HEK293T (cell line): ENCODE measurements around the gene SMARCB1.

Source experiments
- CTCF ChIA-PET: fragments of 350-600 bp; formaldehyde crosslinking; extraction: SDS; loops from one replicate; lab custom pipeline; 2021; ENCODE audit warnings: antibody characterized with exemption, inconsistent platforms; lab: Yijun Ruan, JAX
- POLR2A ChIA-PET: fragments of 350-600 bp; formaldehyde crosslinking; extraction: SDS; loops from one replicate; lab custom pipeline; 2020; ENCODE audit warnings: antibody characterized with exemption, inconsistent platforms; lab: Yijun Ruan, JAX
- DNase-seq: peaks from one replicate; pipeline ENCODE4 v3.0.0; 2012; ENCODE audit warnings: mixed read lengths; ENCODE audit errors: extremely low spot score
- ARNT ChIP-seq: fragments of 450-650 bp; IDR thresholded peaks from 2 replicates; pipeline ENCODE4 v1.6.1; 2017; ENCODE audit warnings: mild to moderate bottlenecking
- BHLHE40 ChIP-seq: fragments of 450-650 bp; IDR thresholded peaks from 2 replicates; pipeline ENCODE4 v1.6.1; 2016; ENCODE audit warnings: mild to moderate bottlenecking, moderate library complexity, borderline replicate concordance
- CTBP1 ChIP-seq: fragments of 450-650 bp; IDR thresholded peaks from 2 replicates; pipeline ENCODE4 v1.6.1; 2016; ENCODE audit warnings: borderline replicate concordance
- ELF4 ChIP-seq: fragments of 450-650 bp; IDR thresholded peaks from 2 replicates; pipeline ENCODE4 v1.6.1; 2017; ENCODE audit warnings: antibody characterized with exemption
- FOXA1 ChIP-seq: fragments of 450-650 bp; IDR thresholded peaks from 2 replicates; pipeline ENCODE4 v1.6.1; 2016; ENCODE audit warnings: mild to moderate bottlenecking
- FOXK2 ChIP-seq: fragments of 450-650 bp; IDR thresholded peaks from 2 replicates; pipeline ENCODE4 v1.6.1; 2016; ENCODE audit warnings: mild to moderate bottlenecking
- FOXM1 ChIP-seq: fragments of 450-650 bp; IDR thresholded peaks from 2 replicates; pipeline ENCODE4 v1.6.1; 2017; ENCODE audit warnings: mild to moderate bottlenecking, borderline replicate concordance
- HDGF ChIP-seq: fragments of 450-650 bp; IDR thresholded peaks from 2 replicates; pipeline ENCODE4 v1.6.1; 2017; ENCODE audit warnings: antibody characterized with exemption, borderline replicate concordance
- L3MBTL2 ChIP-seq: fragments of 450-650 bp; conservative IDR thresholded peaks from 2 replicates; pipeline ENCODE4 v1.6.1; 2016; ENCODE audit warnings: mild to moderate bottlenecking
- LEF1 ChIP-seq: fragments of 450-650 bp; IDR thresholded peaks from 2 replicates; pipeline ENCODE4 v1.6.1; 2017; ENCODE audit warnings: mild to moderate bottlenecking, borderline replicate concordance
- NFRKB ChIP-seq: fragments of 450-650 bp; IDR thresholded peaks from 2 replicates; pipeline ENCODE4 v1.6.1; 2016; ENCODE audit warnings: mild to moderate bottlenecking, moderate library complexity
- PKNOX1 ChIP-seq: fragments of 450-650 bp; IDR thresholded peaks from 2 replicates; pipeline ENCODE4 v1.6.1; 2016
- SP1 ChIP-seq: fragments of 450-650 bp; IDR thresholded peaks from 2 replicates; pipeline ENCODE4 v1.6.1; 2017
- SUZ12 ChIP-seq: fragments of 450-650 bp; IDR thresholded peaks from 2 replicates; pipeline ENCODE4 v1.6.1; 2016; ENCODE audit warnings: mild to moderate bottlenecking
- TARDBP ChIP-seq: fragments of 450-650 bp; IDR thresholded peaks from 2 replicates; pipeline ENCODE4 v1.6.1; 2016
- ZNF384 ChIP-seq: fragments of 450-650 bp; IDR thresholded peaks from 2 replicates; pipeline ENCODE4 v1.6.1; 2016

SMARCB1 gene

DNA sequence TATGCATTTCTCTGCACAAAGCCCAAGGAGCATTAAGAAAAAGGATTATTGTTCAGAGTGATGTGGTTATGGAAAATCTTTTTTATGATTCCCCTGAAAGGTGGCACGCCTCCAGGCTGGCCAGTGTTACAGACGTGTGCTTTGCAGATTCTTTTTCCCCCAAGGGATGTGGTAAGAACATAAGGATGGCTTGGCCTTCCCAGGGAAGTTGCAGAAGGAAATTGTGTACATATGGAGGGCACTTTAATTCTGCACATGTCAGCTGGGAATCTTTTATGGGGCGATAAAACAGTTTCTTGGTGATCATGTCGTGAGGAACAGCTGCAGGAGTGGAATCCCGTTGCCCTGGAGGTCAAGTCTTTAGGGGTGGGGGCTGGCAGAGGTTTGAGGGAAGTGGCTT, 9.7 kb downstream of the SMARCB1 start:
- TF ChIP-seq ZNF384 (no peak), NFRKB (no peak), CTBP1 (no peak), L3MBTL2 (no peak), HDGF (no peak), FOXM1 (no peak), ELF4 (no peak), SUZ12 (no peak), FOXK2 (no peak)
- ChIA-PET CTCF (no interaction called here), POLR2A (no interaction called here)
- DNase-seq, result no peak

- no peak for DNase-seq
- TF ChIP-seq HDGF, result no peak
- no peak for TF ChIP-seq FOXM1
- TF ChIP-seq BHLHE40, result no peak
- no peak for TF ChIP-seq LEF1
- TF ChIP-seq CTBP1, result no peak
- TF ChIP-seq ZNF384, result no peak
- TF ChIP-seq ARNT, result no peak
- no peak for TF ChIP-seq SP1
- no peak for TF ChIP-seq TARDBP
- no peak for TF ChIP-seq PKNOX1
- TF ChIP-seq ELF4, result no peak
- TF ChIP-seq FOXK2, result no peak
- CTCF ChIA-PET, result interaction anchor here (0.5 kb wide), 1 partner anchor 12 kb away, joined by 8 read pairs; no protein-coding TSS in a partner anchor
- POLR2A ChIA-PET, result no interaction called here
These were observed 13.8 kb downstream of the SMARCB1 start for GRCh38 chr22:23800297-23801237.

GRCh38 chr22:23801238-23801821, 14.6 kb downstream of the SMARCB1 start:
- TF ChIP-seq ARNT (no peak), NFRKB (no peak), LEF1 (no peak), BHLHE40 (no peak), FOXK2 (no peak)
- ChIA-PET POLR2A (no interaction called here), CTCF (interaction anchor here (0.5 kb wide), 1 partner anchor 11 kb away, joined by 8 read pairs; no protein-coding TSS in a partner anchor)
- no peak for DNase-seq

- ChIA-PET POLR2A (no interaction called here), CTCF (no interaction called here)
- TF ChIP-seq SUZ12 (no peak), FOXK2 (no peak), PKNOX1 (no peak), ELF4 (no peak), HDGF (no peak), FOXA1 (no peak), FOXM1 (no peak), TARDBP (no peak), NFRKB (no peak), SP1 (no peak)
- no peak for DNase-seq
These were observed 15.2 kb downstream of the SMARCB1 start for GRCh38 chr22:23801886-23802377.

- CTCF ChIA-PET, result interaction anchor here (0.6 kb wide), 1 partner anchor 372 kb away, joined by 3 read pairs; no protein-coding TSS in a partner anchor
- TF ChIP-seq NFRKB (no peak), FOXA1 (no peak), FOXK2 (no peak), FOXM1 (no peak), LEF1 (no peak), SUZ12 (no peak), ELF4 (no peak), ARNT (no peak), CTBP1 (no peak), SP1 (no peak), HDGF (no peak), PKNOX1 (no peak)
- POLR2A ChIA-PET, result interaction anchor here (1.2 kb wide), 1 partner anchor 11 kb away, joined by 3 read pairs; no protein-coding TSS in a partner anchor
- no peak for DNase-seq
These were observed 16.4 kb downstream of the SMARCB1 start for GRCh38 chr22:23803001-23803819.
